GM12875 (cell line): Measurements from ENCODE around the gene SPR.

Experiments
- H3K4me3 ChIP-seq: one replicate; pipeline ENCODE4 v1.5.1; 2011; ENCODE audit warnings: low read depth, low read length, control low read depth
- TF ChIP-seq, protein P1 (sequence below): IDR thresholded peaks from 2 replicates; pipeline ENCODE4 v1.5.1; 2011; ENCODE audit warnings: low read depth, mild to moderate bottlenecking, control low read depth, inconsistent platforms, low read length, moderate library complexity, borderline replicate concordance; ENCODE audit not compliant: insufficient read depth

The SPR gene

DNA sequence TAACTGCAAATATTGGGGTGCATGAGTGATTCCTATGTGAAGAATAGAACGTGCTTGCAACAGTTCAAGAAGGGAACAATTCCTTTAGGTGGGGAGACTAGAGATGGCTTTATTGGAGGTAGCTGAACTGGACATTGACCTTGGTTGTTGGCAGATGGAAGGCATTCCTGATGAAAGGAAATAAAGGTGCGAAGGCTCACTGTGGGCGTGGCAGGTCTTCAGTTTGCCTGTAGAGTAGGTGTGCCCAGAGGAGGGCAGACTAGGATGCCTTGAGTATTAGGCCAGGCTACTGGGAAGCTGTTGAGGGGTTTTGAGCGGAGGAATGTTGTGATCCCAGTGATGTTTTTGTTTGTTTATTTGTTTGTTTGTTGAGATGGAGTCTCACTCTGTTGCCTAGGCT is 2.8 kb downstream of the SPR start:
- no peak overlapping the region for H3K4me3 ChIP-seq
- TF ChIP-seq, protein P1, sequence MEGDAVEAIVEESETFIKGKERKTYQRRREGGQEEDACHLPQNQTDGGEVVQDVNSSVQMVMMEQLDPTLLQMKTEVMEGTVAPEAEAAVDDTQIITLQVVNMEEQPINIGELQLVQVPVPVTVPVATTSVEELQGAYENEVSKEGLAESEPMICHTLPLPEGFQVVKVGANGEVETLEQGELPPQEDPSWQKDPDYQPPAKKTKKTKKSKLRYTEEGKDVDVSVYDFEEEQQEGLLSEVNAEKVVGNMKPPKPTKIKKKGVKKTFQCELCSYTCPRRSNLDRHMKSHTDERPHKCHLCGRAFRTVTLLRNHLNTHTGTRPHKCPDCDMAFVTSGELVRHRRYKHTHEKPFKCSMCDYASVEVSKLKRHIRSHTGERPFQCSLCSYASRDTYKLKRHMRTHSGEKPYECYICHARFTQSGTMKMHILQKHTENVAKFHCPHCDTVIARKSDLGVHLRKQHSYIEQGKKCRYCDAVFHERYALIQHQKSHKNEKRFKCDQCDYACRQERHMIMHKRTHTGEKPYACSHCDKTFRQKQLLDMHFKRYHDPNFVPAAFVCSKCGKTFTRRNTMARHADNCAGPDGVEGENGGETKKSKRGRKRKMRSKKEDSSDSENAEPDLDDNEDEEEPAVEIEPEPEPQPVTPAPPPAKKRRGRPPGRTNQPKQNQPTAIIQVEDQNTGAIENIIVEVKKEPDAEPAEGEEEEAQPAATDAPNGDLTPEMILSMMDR, result no peak

DNA sequence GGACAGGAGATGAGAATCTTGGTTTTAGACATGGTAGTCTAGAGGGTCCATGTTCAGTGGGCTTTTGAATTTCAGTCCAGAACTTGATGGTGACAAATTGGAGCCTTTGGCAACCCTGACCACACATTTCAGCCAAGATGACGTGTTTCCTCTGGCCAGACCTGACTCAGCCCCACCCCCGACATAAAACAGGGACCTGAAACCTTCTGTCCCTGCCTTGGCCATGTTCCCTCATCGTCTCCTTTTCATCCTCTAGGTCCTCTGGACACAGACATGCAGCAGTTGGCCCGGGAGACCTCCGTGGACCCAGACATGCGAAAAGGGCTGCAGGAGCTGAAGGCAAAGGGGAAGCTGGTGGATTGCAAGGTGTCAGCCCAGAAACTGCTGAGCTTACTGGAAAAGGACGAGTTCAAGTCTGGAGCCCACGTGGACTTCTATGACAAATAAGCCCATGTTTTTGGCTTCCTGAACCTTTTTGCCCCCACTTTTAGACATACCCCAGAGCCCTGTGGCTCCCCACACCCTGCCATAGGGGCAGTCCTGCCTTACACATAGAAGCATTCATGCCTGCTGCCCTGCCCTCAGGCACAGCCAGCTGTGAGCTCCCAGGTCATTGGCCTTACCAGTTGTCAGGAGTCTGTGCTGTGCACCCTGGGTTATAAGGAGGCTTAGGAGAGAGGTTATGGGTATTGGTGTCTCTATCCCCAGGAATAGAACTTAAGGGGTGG is 4.0 kb downstream of the SPR start:
- TF ChIP-seq, protein P1, result no peak

DNA sequence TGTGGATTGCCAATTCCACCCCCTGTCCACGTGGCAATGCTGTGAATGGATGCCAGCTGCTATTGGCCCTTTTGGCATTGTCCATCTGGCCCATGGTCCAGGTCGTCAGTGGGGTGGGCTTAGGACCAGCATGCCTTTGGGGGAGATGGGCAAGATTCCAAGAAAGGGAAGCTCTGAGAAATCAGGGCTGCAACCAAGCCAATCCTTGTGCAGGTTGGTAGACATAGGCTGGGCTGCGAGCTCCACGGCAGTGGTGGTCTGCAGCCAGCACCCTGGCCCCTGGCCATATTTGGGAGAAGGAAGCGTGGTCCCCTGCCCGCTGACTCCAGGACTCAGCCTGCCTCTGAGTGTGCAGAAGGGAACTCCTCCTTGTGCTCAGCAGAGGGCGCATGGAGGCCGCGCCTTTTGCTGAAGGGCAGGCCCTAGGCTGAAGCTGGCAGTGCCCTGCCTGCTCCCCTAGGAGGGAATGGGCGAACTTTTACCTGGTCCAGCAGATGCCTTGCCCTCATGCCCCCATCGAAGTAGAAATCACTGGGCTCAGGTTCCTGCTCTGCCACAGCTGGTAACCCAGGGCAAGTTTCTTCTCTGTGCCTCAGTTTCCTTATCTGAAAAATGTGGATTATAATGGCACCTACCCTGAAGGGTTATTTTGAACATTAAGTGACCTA is 5.4 kb downstream of the SPR start:
- H3K4me3 ChIP-seq, result no peak overlapping the region
- TF ChIP-seq, protein P1, result peak; percentile 92

More for the DNA sequence above, 4.0 kb downstream of the SPR start:
- no peak overlapping the region for H3K4me3 ChIP-seq

DNA sequence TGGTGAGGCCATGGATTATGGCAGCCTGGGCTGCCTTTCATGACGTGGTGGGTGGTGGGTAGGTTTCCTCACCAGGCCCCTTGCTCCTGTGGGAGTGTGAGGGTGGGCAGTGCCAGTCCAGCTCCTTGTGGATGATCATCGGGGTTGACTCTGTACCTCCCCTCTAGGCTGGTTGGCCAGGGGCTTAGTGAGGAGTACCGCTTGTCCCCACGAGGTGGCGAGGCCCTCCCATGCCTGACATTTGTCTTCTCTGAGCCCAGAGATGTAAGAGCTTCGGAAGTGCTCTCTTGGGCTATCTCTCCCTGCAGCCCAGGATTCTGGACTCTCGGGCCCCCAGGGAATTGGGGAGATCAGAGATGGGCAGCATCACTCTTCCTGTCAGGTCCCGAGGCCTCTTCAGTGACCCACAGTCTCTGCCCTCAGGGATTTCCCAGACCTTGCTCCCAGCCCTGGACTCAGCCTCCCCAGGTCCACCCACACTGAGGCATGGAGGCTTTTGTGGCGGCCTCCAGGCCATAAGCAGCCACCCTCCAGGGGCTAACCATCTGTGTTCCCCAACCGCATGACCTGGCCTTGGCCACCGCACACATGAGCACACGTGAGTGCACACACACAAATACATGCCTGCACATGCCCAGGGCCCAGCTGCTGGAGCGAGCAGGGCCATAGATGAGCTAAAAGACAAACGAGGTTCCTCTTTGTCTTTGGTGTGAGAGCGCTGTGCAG is 6.5 kb downstream of the SPR start:
- H3K4me3 ChIP-seq, result no peak overlapping the region
- TF ChIP-seq, protein P1, result peak; percentile 84

DNA sequence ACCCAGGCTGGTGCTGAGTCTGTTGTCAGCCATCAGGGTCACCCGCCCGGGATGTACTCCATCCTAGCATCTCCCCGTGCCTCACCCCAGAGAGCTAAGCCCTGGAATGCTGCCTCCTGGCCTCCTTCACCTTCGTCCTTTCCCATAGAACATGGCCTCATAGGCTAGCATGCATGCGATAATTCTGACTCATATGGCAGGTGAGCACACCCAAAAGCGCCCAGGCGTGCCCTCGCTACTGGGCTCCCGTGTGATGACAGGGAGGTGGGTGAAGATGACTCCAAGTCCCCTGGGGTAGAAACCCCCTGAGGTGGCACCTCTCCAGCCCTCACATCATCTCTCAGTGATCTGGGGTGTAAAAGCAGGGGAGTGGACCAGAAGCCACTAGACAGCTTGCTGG is 7.3 kb downstream of the SPR start:
- TF ChIP-seq, protein P1, result no peak
- H3K4me3 ChIP-seq, result no peak overlapping the region

DNA sequence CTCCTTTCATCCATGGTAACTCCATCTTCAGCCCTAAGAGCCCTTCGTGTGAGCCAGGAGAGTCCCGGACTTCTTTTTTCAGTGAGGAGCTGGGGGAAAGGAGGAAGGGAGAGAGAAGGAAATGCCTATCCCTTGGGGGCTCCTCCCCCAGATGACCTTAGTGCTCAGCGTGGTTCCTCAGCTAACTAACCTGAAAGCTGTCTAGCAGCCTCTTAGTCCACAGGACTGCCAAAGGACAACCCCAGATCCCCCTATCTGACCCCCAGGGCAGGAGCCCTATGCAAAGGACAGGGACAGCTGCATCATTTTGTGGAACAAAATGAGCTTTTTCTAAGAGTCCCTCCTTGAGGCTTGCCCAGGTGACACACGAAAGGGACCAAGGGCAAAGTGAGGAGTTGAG is 7.9 kb downstream of the SPR start:
- TF ChIP-seq, protein P1, result no peak
- H3K4me3 ChIP-seq, result no peak overlapping the region
